ENCODE data around the gene APOO. TPM values are rescaled to one million over a fixed set of nuclear protein-coding genes. Genes with fewer than 3 reads are reported as not detected.

APOO gene
- total RNA-seq, 1 experiment from 2014 or later: 34.5 TPM

GRCh38 chrX:23849241-23849640 is 58.5 kb downstream of the APOO start:
- Histone ChIP-seq H3K27me3 (ENCODE audit: insufficient read depth, low read length) (no peaks in the 10 kb centered on the region), H4K20me1 (ENCODE audit: insufficient read depth) (no peaks in the 10 kb centered on the region), H3K36me3 (ENCODE audit: control insufficient read depth in 1 of 2, insufficient read depth in 2 of 2, low read length in 2 of 2) (no peaks in the 10 kb centered on the region), H3K79me2 (ENCODE audit: insufficient read depth, low read length) (no peaks in the 10 kb centered on the region), H3K9me2 (ENCODE audit: insufficient read depth) (no peaks in the 10 kb centered on the region), H3K27ac (ENCODE audit: low read depth, low read length) (no peak overlapping the region), H3K4me2 (ENCODE audit: low read length) (no peak overlapping the region), H2AFZ (ENCODE audit: low read depth, low read length, poor library complexity, severe bottlenecking) (no peak overlapping the region), H3K9me3 (ENCODE audit: control insufficient read depth in 1 of 2, insufficient read depth in 1 of 2, low read depth in 1 of 2, low read length in 2 of 2) (no peaks in the 10 kb centered on the region), H3K4me3 (replicated peaks in 1 of 2; ENCODE audit: low read depth in 1 of 2, low read length in 2 of 2) (no peak overlapping the region), H3K4me1 (ENCODE audit: control insufficient read depth in 1 of 2, insufficient read depth in 2 of 2, low read length in 2 of 2) (0 out of 4 replicates have a peak, but pooled peaks cover 0 to 2% of the 10 kb centered on the region in 2 experiments), H3K9ac (ENCODE audit: low read length) (no peak overlapping the region)
- intact Hi-C loops (cut with micrococcal nuclease): no loop called here
- ChIA-PET CTCF (no interaction called here), POLR2A (no interaction called here), RAD21 (ENCODE audit: low non-redundant PET in 1 of 2, low total read pairs in 2 of 2, uncharacterized antibody in 2 of 2, unreplicated experiment in 2 of 2) (no interaction called here)
- no peak for DNase-seq (ENCODE audit: low read depth, low spot score)
- TF ChIP-seq CBX3 (IDR thresholded peaks at IDR 0.05; ENCODE audit: low read depth): no peak
- TF ChIP-seq EZH2phosphoT487 (IDR thresholded peaks at IDR 0.05; ENCODE audit: borderline replicate concordance): no peak
- no peak for TF ChIP-seq RAD21 (IDR thresholded peaks at IDR 0.05; ENCODE audit: low read depth)
- no peak for TF ChIP-seq JUND (IDR thresholded peaks at IDR 0.05)
- TF ChIP-seq, protein P1, sequence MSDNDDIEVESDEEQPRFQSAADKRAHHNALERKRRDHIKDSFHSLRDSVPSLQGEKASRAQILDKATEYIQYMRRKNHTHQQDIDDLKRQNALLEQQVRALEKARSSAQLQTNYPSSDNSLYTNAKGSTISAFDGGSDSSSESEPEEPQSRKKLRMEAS (IDR thresholded peaks at IDR 0.05): no peak
- TF ChIP-seq ELF1 (IDR thresholded peaks at IDR 0.05; ENCODE audit: borderline replicate concordance, low read depth): no peak
- no peak for TF ChIP-seq SP1 (IDR thresholded peaks at IDR 0.05; ENCODE audit: low read depth)
- no peak for TF ChIP-seq FOSL1 (IDR thresholded peaks at IDR 0.05; ENCODE audit: low read depth)
- TF ChIP-seq ZFX (IDR thresholded peaks at IDR 0.05): no peak
- no peak for TF ChIP-seq CEBPB (IDR thresholded peaks at IDR 0.05; ENCODE audit: low read depth)
- TF ChIP-seq EZH2 (IDR thresholded peaks at IDR 0.05): no peak
- no peak for TF ChIP-seq POLR2AphosphoS5 (IDR thresholded peaks at IDR 0.05; ENCODE audit: low read depth, low read length)
- TF ChIP-seq, protein P2, sequence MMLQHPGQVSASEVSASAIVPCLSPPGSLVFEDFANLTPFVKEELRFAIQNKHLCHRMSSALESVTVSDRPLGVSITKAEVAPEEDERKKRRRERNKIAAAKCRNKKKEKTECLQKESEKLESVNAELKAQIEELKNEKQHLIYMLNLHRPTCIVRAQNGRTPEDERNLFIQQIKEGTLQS (IDR thresholded peaks at IDR 0.05): no peak
- TF ChIP-seq SIN3A (IDR thresholded peaks at IDR 0.05; ENCODE audit: low read depth): no peak
- TF ChIP-seq ZNF274 (IDR thresholded peaks at IDR 0.05; ENCODE audit: low read depth, low read length): no peak
- no peak for TF ChIP-seq EGR1 (IDR thresholded peaks at IDR 0.05; ENCODE audit: low read depth)
- no peak for TF ChIP-seq POLR2A (IDR thresholded peaks at IDR 0.05; ENCODE audit: borderline replicate concordance, extremely low read depth, insufficient read depth, insufficient read length)
- TF ChIP-seq TCF7L2 (IDR thresholded peaks at IDR 0.05; ENCODE audit: borderline replicate concordance, extremely low read depth, insufficient read depth, insufficient read length): no peak
- BruUV-seq (replicated peaks): no TSS peak
- ATAC-seq: no peak

Measured in HCT116 (cell line).